GM10847 (cell line): ENCODE measurements around the gene STAU1.

Source experiments
- POLR2A ChIP-seq: IDR thresholded peaks from 2 replicates; pipeline ENCODE4 v1.6.1; 2011; ENCODE audit not compliant: insufficient read length; ENCODE audit errors: extremely low read depth

The STAU1 gene

DNA sequence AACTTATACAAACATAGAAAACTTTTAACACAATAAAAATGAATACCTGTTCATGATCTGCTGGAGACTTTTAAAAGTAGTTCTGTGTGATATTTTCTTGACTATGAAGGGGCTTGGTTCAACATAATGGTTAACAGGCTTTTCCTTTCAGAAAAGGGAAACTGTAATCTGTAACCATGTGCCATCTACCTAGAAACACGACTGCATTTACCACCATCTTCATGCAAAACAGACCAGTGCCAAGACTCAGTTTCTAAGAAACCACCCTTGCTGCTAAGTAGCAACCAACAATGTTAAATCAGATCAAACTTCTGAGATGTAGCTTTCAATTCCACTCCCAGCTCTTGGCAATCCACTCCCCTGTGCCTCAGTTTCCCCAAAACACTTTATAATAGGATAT lies 15.7 kb downstream of the STAU1 start:
- TF ChIP-seq POLR2A, result no peak

DNA sequence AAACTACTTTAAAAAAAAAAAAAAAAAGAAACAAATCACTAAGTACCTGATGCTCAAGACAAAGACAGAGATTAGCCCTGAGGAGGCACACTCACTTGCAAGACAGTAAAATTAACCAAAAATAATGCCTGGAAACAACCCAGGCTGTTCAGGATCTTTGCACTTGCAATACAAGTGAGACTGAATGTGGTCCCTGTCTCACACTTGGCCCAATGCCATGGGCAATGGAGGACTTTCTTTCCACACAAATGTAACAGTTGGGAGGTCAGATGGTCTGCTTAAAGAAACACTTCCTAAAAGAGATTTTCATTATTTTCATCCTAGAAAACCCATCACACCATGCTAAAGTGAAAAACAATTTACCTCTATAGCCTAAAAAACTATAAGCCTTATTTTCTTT lies 16.2 kb downstream of the STAU1 start:
- TF ChIP-seq POLR2A, result no peak

GRCh38 chr20:49170714-49171113 lies 17.4 kb downstream of the STAU1 start:
- no peak for TF ChIP-seq POLR2A

- TF ChIP-seq POLR2A, result no peak
Observed at GRCh38 chr20:49169547-49169946, 18.6 kb downstream of the STAU1 start.

DNA sequence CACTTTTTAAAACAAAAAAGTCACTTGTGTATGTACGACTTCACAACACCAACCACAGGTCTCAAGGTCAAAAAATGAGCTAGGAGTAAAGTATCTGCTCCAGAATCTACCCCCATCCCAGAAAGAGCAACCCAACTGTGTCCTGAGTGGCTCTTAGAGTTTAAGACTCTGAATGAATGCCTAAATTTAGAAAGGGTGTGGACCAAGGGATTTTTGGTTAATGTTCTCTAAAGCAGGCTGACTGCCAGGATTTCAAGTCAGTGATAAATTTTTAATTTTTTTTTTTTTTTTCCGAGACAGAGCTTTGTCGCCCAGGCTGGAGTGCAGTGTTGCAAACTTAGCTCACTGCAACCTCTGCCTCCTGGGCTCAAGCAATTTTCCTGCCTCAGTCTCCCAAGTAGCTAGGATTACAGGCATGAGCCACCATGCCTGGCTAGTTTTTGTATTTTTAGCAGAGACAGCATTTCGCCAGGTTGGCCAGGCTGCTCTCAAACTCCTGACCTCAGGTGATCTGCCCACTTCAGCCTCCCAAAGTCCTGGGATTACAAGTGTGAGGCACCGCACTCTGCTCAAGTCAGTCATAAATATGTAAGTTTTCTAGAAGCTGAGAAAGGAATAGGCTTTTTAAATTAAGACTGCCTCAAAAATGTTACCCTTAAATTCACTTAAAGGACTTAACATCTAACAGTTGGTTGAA lies 20.2 kb downstream of the STAU1 start:
- TF ChIP-seq POLR2A, result no peak

- TF ChIP-seq POLR2A, result no peak
Observed at GRCh38 chr20:49166534-49167449, 21.3 kb downstream of the STAU1 start.

- no peak for TF ChIP-seq POLR2A
Observed at GRCh38 chr20:49165611-49166010, 22.5 kb downstream of the STAU1 start.

GRCh38 chr20:49163696-49164095 lies 24.4 kb downstream of the STAU1 start:
- no peak for TF ChIP-seq POLR2A

DNA sequence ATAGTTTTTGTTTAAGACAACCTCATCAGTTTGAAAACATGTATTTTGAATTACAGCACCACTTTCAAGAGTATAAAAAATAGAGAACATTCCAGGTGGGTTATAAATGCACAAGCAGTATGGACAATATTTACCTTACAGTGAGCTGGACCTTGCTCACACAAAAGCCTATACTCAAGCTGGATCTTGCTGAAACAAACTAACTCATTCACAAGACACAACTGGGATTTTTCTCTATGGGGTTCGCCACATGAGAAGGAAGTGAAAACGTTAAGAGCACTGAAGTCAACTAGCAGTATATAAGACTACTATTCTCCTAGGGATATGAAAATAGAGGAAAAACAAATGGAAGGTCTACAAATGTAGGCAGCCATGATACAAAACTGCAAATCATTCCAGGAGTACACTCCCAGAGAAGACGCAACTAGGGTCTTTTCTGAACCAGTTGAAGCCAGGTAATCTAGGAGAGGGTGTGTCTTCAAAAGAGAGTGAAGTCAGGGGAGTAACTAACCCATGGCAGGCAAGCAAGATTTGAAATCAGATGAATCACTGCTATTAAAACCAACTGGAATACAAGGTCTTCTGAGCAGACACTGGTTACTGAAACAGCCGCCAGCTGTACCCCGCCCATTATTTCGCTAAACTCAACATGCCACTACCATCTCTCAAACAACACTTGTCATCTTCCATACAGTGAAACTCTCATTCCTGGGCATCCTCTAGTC lies 26.5 kb downstream of the STAU1 start:
- no peak for TF ChIP-seq POLR2A

- no peak for TF ChIP-seq POLR2A
Observed at GRCh38 chr20:49160057-49160929, 27.8 kb downstream of the STAU1 start.

DNA sequence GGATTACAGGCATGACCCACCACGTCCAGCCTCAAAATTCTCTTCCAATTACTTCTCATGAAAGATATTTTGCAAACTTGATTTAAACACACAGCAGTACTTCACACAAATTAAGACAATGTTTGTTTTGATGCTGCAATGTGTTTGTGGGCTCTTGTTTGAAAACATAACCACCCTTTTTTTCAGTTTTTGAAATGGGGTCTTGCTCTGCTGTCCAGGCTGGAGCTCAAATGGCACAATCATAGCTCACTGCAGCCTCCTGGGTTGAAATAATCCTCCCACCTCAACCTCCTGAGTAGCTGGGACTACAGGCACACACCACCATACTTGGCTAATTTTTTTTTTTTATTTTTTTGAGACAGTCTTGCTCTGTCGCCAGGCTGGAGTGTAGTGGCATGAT lies 31.0 kb downstream of the STAU1 start:
- no peak for TF ChIP-seq POLR2A

- TF ChIP-seq POLR2A, result no peak
Observed at GRCh38 chr20:49156481-49156880, 31.7 kb downstream of the STAU1 start.

GRCh38 chr20:49151436-49151835 lies 36.7 kb downstream of the STAU1 start:
- TF ChIP-seq POLR2A, result no peak

GRCh38 chr20:49149281-49150045 lies 38.7 kb downstream of the STAU1 start:
- no peak for TF ChIP-seq POLR2A
